GM21619 (cell line): ENCODE results near the gene TSHZ2.

ENCODE experiments used
- ATAC-seq: cut with Tn5 transposase; IDR thresholded peaks from one replicate; pipeline ENCODE4 v1.9.1; 2021; ENCODE audit not compliant: unreplicated experiment

Gene TSHZ2

DNA sequence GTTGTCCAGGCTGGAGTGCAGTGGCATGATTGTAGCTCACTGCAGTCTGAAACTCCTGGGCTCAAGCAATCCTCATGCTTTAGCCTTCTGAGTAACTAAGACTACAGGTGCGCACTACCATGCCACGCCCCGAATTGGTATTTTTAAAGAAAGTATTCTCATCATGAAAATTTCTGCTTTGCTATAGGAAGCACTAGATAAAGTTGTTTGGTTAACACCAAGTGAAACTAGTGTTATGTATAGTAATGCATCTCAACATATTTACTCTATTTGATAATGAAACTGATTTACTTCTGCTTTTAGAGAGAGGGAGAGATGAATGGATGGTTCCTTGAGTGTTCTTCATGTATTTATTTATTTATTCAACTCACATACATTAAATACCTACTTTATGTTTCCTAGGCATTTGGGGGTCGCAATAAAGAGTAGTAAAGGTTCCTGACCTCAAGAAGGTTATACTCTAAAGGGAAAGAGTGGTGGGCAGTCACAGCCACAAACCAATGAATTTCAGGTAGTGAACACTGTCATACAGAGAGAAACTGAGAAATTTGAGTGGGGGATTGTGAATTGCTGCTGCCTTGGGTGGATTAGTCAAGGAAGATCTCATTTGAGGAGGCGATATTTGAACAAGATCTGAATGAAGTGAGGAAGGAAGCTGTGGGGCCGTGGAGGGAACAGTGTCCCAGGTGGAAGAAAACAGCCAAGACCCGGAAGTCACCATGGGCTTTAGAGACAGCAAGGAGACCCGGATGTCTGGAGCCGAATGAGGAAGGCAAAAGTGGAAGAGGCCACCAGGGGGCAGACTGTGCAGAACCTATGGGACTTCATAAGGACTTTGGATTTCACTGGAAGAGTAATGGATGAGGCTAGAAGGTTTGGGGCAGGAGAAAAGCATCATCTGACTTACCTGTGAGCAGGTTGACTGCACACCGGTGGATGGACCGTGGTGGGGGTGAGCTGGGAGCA is 185.6 kb downstream of the TSHZ2 start:
- peak; percentile 71 for ATAC-seq

DNA sequence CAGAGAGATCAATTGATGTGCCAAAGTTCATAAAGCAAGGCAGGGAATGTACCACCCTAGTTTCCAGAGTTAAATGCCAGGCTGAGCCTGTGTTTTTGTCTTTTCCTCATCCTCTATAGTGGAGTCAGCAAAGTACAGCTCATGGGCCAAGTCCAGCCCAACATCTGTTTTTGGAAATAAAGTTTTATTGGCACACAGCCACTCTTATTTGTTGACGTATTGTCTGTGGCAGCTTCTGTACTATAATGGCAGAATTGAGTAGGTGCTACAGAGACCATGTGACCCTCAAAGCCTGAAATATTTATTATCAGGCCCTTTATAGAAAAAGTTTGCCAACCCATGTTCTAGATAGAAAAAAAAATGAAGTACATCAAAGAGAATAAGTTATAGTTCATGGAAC is 187.0 kb downstream of the TSHZ2 start:
- no peak for ATAC-seq

DNA sequence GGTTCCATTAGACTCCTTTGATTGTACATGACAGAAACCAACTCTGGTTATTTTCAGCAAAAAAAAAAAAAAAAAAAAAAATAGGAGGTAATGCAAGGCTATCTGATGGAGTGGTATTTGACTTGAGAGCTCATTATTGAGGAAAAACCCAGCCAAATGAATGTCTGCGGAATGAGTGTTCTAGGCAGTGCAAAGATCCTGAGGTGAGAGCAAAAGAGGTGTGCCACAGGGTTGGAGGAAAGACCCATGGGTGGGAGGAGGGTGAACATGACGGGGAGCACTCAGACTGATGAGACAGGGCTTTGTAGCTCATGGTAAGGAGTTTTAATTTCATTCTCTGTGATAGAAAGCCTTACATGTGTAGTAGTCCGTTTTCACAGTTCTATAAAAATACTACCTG is 188.9 kb downstream of the TSHZ2 start:
- no peak for ATAC-seq

DNA sequence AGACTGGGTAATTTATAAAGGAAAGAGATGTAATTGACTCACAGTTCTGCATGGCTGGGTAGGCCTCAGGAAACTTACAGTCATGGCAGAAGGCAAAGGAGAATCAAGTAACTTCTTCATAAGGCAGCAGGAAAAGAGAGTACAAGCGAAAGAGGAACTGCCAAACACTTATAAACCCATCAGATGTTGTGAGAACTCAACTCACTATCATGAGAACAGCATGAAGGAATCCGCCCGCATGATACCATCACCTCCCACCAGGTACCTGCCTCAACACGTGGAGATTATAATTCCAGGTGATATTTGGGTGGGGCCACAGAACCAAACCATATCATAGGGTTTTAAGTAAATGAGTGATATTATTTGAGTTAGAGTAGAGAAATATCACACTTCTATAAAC is 189.3 kb downstream of the TSHZ2 start:
- ATAC-seq, result no peak

DNA sequence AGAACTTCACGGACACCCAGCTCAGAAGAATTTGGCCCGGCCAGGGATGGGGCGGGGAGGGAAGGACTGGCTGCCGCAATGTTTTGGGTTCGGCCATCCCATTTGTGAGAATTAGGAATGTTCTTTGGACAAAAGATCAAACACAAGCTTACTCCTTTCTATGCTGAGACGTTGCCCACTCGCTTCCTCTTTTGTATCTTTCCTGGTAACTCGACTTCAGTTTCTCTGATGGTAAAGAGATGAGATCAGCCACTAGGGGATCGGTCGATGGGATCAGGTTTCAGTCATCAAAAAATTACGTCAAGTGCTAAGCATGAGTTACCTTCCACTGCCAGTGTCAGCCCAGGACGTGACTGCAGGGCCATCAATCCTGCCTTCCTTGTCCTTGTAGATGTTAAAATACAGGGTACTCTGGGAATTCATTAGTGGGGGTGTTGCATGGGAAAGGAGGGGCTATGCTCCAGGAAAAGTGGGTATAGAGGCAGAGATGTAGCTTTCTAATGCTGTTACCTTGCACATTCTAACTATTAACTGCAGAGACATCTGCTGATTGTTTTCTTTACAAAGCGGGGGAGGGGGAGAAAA is 190.2 kb downstream of the TSHZ2 start:
- no peak for ATAC-seq

DNA sequence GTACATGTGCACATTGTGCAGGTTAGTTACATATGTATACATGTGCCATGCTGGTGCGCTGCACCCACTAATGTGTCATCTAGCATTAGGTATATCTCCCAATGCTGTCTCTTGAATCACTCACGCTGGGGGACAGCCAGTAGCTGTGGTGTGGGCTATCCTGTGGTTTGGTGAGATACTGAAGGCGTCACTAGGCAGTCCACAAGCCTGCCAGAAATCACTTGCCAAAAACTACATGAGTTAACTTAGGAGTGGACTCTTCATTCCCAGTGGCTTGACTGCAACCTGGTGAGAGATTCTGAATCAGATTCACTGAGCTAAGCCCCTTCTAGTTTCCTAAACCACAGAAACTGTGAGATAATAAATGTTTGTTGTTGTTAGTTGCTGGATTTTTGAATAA is 191.3 kb downstream of the TSHZ2 start:
- no peak for ATAC-seq

DNA sequence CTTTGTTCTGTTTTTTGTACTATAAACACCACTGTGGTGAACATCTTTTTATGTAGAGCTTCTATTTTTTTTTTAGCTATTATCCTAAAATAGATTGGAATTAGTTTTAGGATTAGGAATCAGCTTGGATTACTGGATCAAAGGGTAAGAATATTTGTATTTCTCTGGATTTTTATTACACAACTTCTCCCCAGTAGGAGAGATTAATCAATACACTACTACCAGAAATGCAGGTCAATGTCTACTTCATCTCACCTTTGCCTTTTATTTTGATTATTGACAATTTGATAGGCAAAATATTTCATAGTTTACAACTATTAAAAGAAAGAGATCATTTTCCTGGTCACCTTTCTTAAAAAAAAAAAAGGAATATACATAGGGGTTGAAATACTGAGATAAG is 191.9 kb downstream of the TSHZ2 start:
- ATAC-seq, result no peak

DNA sequence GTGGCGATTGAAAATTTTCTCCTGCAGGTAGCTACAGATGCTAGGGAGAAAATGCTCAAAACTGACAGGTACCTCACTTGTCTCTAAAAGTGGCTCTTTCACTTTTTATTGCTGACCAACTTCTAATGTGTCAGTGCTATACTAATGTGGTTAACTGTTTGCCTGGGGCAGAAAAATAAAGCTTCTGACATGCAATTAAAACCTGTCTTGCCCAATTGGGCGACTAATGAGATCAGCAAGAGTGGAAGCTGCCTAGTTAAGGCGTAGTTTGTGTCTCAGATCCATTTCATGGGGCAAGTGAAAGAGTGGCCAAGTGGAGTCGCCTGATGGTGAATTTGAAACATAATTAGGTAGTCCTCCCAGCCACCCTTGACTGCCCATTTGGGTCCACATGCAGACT is 193.3 kb downstream of the TSHZ2 start:
- ATAC-seq, result no peak

DNA sequence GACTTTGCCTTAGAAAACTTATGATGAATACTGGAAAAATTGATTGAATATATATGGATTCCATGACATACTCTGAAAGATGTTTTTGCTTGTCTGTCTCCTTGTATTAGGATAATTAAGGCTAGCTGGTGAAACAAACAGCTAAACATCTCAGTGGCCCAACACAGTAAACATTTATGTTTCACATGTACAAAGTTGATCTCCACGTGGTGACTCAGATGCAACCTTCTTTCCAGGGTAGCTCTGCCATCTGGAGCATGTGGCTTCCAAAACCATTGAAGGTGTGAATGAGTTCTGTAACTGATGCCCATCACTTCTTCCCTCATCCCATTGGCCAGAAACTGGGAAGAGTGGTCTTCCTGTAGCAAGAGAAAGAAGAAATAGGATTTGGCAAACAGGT is 196.3 kb downstream of the TSHZ2 start:
- ATAC-seq, result no peak

DNA sequence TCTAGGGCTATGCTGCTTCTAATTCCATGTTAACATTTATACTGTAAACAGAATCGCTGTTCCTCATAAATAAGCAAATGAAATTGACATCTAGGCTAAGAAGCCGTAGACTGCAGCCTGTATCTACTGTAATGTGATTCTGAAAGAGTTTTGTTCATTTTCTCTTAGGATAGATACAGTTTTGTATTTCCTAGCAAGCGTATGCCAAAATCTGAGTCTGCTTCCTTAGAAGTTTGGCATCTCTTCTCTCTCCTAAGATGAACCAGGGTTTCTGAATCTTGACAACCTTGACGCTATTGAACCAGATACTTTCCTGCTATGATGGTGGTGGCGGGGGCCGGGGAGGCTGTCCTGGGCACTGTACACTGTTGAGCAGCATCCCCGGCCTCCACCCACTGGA is 198.0 kb downstream of the TSHZ2 start:
- no peak for ATAC-seq

DNA sequence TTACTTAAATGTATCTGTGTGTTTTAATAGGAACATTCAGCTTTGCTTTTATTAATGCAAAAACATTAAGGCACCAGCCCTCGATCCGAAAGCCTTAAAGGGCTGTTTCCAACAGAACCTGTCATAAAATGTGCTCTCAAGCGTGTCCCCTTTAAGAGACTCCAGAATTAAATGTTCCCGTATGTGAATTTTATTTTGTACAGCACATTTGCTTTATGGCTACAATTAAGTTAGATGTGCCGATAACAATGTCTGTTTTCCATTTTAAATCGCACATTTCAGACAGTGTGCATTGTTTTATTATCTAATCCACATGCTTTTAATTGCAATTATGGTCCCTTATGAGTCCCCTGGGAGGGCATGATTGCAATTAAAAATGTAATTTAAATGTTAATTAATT is 198.9 kb downstream of the TSHZ2 start:
- ATAC-seq, result no peak

DNA sequence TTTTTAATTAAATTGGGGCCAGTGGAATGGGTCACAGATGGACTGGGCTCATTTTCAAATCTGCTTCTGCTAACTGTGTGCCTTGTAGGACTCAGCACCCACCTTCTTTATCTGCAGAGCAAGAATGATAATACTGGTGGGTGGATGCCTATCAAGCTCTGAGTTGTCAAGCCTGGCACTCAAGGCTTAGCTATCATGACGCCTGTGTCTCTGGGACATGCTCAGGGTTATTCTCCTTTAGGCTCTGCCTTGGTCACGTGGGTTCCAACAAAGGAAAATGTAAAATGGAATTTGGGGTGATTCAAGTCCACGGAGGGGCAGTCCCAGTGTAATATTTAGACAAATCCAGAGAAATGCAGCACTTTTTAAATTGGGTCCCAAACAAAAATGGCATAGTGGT is 202.3 kb downstream of the TSHZ2 start:
- ATAC-seq, result no peak

DNA sequence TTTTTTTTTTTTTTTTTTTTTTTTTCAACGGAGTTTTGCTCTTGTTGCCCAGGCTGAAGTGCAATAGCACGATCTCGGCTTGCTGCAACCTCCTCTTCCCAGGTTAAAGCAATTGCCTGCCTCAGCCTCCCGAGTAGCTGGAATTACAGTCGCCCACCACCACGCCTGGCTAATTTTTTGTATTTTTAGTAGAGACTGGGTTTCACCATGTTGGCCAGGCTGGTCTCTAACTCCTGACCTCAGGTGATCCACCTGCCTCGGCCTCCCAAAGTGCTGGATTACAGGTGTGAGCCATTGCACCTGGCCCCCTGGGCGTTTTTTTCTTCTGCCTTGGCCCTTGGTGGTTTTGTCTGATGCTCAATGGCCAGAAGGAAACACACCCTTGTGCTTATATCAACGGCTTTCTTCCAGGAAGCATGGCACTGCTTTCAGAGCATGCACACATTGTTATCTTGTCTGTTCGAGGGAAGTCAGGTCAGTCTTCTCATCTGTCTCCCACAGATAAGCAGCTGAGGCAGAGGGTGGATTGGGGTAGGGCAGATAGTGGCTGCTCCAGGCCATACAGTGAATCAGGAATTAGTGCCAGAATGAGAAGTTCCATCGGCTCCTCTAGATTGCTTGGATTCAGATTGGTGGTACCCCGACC is 203.1 kb downstream of the TSHZ2 start:
- no peak for ATAC-seq

DNA sequence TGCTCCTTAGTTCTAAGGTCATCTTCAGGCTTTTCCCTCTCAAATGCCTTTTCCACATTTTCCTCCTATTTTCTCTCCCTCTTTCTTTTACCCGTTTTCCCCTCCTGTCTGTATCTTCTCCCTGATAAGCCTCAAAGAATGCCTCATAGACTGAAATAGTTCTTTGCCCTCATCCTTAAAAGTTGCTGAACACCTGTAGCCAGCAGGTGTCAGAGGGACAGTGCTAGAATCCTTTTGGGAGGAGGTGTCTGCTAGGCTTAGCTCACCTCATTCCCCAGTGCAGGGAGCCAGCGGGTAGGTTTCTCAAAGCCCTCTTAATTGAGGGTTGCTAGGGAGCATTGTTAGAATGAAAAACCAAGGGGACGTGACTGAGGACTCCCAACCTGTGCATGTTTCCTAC is 204.0 kb downstream of the TSHZ2 start:
- no peak for ATAC-seq

DNA sequence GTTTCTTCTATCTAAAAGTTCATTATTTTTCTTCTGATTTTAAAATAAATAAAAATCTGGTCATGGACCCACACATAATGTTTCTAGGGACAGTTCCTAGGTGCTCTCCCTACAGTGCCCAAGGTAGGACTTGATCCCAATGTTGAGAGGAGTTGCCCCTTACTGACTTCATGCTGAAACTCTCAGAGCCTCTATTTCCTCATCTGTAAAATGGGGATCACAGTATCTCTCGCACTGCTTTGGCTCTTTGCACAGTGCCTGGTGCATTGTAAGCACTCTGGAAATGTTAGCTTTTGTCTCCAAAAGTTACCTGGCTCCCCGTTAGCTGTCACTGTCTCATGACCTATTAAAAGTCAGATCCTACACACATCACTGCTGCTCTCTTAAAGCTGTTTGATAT is 205.5 kb downstream of the TSHZ2 start:
- no peak for ATAC-seq

DNA sequence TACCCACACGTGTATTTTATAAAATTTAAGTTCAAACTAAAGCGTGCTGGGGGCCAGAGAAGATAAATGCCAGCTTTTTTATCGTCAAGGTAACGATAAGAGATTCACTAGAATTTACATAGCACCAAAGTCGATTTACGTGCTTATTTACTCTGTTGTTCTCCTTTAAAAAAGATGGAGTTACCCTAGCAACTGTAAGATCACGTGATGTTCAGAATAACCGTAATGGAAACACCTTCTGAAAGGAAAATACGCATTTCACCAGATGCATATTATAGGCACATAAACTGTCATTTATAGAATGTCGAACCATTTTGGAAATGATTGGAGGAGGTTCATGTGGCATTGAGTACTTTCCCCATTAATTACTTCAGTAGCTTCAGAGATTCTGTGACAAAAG is 207.6 kb downstream of the TSHZ2 start:
- ATAC-seq, result no peak

DNA sequence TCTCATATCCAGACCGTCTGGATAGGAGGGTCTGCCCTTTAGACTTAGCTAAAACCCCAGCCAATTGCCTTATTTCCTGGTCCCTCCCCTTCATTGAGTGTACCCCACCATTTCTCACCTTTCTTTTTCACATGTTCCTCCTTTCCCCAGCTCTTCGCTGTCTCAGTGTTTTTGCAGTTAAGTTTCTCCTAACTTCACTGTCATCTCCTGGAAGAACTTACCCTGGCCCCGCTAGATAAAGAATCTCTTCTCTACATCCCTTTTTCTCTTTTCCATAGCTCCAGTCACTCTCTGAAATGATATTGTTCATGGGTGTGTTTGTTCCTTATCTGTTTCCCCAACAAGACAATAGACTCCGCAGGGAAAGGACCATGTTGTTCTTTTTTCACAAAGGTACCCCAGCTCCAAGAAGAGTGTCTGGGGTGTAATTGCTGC is 208.8 kb downstream of the TSHZ2 start:
- no peak for ATAC-seq

DNA sequence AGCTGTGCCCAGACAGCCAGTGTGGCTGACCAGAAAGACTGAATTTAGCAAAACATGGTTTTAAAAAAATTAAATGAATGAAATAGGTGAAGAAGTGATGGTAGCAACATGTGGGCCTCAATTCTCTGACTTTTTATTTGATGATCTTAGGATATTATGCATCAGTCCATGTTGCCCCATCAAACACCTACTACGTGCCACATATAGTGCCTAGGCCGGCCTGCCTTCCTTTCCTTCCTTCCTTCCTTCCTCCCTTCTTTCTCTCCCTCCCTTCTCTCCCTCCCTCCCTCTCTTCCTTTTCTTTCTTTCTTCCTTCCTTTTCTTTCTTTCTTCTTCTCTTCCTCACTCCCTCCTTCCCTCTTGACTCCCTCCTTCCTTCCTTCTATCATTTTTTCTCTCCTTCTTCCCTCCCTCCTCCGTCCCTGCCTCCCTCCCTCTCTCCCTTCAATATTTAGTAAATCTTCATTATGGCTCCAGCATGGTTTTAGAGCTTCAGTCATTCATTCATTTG is 209.8 kb downstream of the TSHZ2 start:
- no peak for ATAC-seq

DNA sequence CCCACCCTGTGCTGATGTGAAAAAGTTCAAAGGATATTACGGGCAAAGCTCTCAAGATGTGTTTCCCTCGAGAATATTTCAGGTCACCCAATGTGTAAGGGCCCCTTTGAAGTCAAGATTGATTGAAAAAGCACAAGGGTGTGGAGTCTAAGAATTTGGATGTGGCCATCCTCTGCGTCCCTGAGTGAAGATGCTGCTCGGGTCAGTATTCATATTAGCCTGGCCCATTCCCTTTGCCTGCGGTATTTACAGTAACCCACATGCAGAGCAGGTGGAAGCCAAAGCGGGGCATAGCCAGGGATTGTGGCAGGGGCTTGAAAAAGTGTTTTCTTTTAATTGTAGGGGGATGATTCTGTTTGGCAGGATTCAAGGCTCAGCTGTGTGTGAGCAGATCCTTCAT is 211.0 kb downstream of the TSHZ2 start:
- ATAC-seq, result no peak

DNA sequence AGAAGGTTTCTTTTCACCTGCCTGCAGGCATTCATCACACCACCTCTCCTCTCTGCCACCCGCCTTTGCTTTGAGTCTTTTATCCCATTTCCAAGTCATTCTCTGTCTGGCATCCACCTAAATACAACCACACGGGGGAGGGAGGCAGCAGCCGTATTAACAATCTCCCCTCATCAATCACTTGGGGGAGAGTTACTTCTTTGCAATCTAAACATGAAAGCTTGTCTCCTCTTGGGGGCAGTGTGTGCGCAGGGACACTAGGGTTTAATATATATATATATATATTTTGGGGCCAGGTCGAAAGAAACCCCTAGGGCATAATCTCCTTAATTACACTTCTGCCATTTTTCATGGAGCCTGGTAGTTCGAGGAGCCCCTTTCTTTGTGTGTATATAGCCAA is 214.5 kb downstream of the TSHZ2 start:
- ATAC-seq, result no peak

DNA sequence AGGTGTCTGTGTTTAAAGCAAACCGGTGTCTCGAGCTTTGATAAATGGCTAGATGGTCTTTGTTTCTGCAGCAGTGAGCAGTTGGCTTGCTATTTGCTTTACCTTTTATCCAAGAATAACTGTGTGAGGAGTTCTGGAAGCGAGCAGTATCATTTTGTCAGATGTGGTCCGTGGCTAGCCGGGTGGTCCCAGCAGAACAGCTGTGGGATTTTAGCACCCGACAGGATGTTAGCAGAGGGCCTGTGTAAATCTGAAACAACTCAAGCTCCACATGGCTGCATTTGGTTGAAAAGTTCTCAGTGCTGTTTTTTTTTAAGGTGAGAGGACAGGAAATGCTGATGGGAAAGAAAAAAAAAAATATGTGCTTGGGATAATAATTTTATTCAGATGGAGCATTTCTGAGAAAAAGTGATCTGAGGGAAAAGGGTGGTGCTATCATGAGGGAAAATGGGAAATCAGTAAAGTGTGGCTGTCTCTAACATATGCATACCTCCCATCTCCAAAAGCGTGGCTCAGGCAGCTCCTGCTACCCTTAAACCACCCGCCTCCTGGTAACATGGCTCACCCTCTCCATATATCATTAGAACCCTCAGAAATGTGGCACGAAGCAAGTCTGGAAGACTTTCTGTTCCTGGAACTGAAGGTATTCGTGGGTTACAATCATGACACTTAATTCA is 215.4 kb downstream of the TSHZ2 start:
- no peak for ATAC-seq
